Measurements from ENCODE around the gene TMPRSS11B. TPM values are rescaled to one million over a fixed set of nuclear protein-coding genes. Genes with fewer than 3 reads are reported as not detected.

The TMPRSS11B gene
- total RNA-seq, 4 donors from 2014 or later, result 0.40 to 3.2 (median 1.6) TPM; not detected in 1

DNA sequence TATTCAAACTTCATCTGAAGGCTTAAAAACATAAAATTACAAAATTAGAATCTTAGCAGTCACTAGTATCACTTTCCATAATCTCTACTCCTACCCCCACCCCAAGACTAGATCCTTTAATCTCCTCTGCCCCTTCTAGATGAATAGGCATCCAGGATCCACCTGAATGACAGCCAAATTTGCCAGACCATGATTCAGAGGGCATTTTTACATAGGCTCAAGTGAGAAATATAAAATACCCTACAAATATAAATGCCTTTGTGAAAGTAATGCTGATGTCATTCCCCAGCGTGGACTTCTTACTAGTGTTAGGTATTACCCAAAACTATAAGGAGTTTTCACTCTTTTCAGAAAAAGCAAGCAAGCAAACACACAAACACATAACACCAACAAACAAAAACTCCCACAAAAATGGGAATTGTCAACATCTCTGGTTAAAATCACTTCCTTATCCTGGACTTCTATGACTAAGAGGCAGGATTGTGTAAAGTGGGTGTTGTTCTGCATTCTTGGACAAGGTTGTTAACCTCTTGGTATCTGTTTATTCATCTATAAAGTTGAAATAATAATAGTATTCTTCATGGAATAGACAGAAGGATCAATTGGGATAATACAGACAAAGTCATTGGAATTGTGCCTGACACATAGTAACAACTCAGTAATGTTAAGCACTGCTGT, 64.5 kb downstream of the TMPRSS11B start:
- TF ChIP-seq POLR2AphosphoS5 (IDR thresholded peaks at IDR 0.05), result no peak
- TF ChIP-seq POLR2A (IDR thresholded peaks at IDR 0.05), result no peak
- TF ChIP-seq EP300 (IDR thresholded peaks at IDR 0.05), result no peak
- TF ChIP-seq, protein P1, sequence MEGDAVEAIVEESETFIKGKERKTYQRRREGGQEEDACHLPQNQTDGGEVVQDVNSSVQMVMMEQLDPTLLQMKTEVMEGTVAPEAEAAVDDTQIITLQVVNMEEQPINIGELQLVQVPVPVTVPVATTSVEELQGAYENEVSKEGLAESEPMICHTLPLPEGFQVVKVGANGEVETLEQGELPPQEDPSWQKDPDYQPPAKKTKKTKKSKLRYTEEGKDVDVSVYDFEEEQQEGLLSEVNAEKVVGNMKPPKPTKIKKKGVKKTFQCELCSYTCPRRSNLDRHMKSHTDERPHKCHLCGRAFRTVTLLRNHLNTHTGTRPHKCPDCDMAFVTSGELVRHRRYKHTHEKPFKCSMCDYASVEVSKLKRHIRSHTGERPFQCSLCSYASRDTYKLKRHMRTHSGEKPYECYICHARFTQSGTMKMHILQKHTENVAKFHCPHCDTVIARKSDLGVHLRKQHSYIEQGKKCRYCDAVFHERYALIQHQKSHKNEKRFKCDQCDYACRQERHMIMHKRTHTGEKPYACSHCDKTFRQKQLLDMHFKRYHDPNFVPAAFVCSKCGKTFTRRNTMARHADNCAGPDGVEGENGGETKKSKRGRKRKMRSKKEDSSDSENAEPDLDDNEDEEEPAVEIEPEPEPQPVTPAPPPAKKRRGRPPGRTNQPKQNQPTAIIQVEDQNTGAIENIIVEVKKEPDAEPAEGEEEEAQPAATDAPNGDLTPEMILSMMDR (IDR thresholded peaks at IDR 0.05), result no peak
- Histone ChIP-seq H3K4me3 (no peak overlapping the region), H3K4me1 (no peaks in the 10 kb centered on the region), H3K27me3 (no peaks in the 10 kb centered on the region), H3K9me3 (no peaks in the 10 kb centered on the region), H3K36me3 (no peaks in the 10 kb centered on the region), H3K27ac (no peak overlapping the region)
- whole genome bisulfite sequencing, 2 donors (ENCODE audit: low coverage in 1 of 2), result 67 to 100% methylated on average over 1 of the region's 1 CpG
- ATAC-seq, result no peak

DNA sequence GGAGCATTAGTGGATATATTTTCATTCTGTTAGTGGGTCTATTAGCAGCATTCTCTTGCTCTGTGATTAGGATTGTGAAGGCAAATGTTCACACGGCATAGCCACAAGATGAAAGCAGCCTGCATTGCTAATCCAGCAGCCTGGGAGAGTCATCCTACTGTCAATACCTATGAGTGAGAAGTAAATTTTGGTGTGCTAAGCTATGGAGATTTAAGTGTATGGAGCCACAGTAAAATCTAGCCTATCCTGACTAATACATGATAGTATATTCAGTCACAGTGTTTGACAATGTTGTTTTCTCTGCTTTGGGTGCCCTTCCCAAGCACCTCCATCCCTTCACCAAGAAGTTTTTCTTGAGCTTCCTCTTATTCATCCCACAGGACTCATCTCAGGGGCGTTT, 68.6 kb downstream of the TMPRSS11B start:
- ATAC-seq, result no peak
- Histone ChIP-seq H3K36me3 (no peaks in the 10 kb centered on the region), H3K27me3 (no peaks in the 10 kb centered on the region), H3K4me1 (no peaks in the 10 kb centered on the region), H3K4me3 (no peak overlapping the region), H3K27ac (no peak overlapping the region), H3K9me3 (no peaks in the 10 kb centered on the region)
- 28 to 60% methylated on average over 1 to 2 of the region's 2 CpGs for WGBS, 2 donors (ENCODE audit: low coverage in 1 of 2)
- TF ChIP-seq, protein P1 (IDR thresholded peaks at IDR 0.05), result no peak
- no peak for TF ChIP-seq EP300 (IDR thresholded peaks at IDR 0.05)
- no peak for TF ChIP-seq POLR2AphosphoS5 (IDR thresholded peaks at IDR 0.05)
- TF ChIP-seq POLR2A (IDR thresholded peaks at IDR 0.05), result no peak

Other genes with a start within 250 kb of the TMPRSS11B start
- under 1 TPM in 1 of 4 donors, not detected in 3; 0.52 TPM for gene TMPRSS11F, start 115.8 kb downstream of the TMPRSS11B start, total RNA-seq
- gene YTHDC1, start 104.4 kb upstream of the TMPRSS11B start, total RNA-seq, result 100 to 1,000 TPM in 1 of 4 donors, 10 to 100 TPM in 3; 67.9 to 497 (median 78.3) TPM
- 10 to 100 TPM in 1 of 4 donors, under 1 TPM in 2, not detected in 1; 0.23 to 13.0 (median 0.31) TPM for gene TMPRSS11E, start 201.8 kb upstream of the TMPRSS11B start, total RNA-seq

Data from gastroesophageal sphincter (tissue), 4 donors.